ENCODE measurements around the gene PPM1M.

Gene PPM1M

DNA sequence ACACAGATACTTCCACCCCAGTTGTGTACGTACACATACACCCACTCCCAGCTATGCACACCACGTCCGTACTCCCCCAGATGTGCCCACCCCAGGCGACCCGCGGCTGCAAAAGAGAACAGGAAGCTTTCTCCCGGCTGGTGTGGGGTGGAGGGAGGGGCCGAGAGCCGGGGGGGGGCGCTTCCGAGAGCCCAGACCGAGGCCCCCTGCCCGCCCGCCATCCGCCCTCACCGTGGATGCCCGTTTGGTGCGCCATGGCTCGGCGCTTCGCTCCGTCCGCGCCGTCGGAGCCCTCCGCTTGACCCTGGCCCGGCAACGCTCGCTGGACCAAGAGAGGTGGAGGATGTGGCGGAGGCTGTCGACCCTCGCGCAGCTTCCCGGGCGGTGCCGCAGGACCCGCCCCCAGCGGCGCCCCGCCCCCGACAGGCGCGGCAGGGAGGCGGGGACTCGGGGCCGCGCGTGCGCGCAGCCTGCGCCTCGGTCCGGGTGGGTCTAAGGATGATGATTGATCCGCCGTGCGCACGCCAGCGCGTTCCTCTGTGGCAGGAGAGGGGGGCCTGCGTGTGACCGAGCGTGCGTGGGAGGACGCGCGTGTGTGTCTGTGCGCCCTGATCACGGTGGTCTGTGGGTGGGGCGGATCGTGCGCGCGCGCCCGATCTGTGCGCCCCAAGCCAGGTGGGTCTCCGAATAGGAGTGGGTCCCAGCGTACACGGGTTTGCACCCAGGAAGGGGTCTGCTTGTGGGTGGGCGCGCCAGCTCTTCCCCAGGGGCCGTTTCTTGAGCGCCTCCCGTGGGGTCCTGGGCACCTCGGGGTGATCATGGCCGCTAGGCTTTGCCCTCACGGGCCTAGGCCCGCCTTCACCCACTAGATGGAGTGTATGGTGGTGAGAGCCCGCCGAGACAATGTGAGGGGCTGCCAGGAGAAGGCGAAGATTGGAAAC, 6.5 kb upstream of the PPM1M start, which contains the start of gene TWF2:
TSS of gene TWF2 (minus strand) at position 398 of the 941 bp plus-strand sequence. CDS start at position 256, 142 bp downstream.
- TF ChIP-seq, protein P1, sequence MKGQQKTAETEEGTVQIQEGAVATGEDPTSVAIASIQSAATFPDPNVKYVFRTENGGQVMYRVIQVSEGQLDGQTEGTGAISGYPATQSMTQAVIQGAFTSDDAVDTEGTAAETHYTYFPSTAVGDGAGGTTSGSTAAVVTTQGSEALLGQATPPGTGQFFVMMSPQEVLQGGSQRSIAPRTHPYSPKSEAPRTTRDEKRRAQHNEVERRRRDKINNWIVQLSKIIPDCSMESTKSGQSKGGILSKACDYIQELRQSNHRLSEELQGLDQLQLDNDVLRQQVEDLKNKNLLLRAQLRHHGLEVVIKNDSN (IDR thresholded peaks at IDR 0.05): 0 out of 2 replicates have a peak, but pooled peaks have one; percentile 8
- TF ChIP-seq NFIC (IDR thresholded peaks at IDR 0.05) (no peak), RAD21 (IDR thresholded peaks at IDR 0.05; ENCODE audit: low read depth) (no peak), FOXM1 (IDR thresholded peaks at IDR 0.05; ENCODE audit: borderline replicate concordance, low read depth) (no peak), CREB1 (IDR thresholded peaks at IDR 0.05; ENCODE audit: low read depth) (no peak), EGR1 (IDR thresholded peaks at IDR 0.05) (peak; percentile 77), TAF1 (IDR thresholded peaks at IDR 0.05; ENCODE audit: low read depth) (peak; percentile 41), YY1 (IDR thresholded peaks at IDR 0.05; ENCODE audit: low read depth) (peak; percentile 77), TCF12 (IDR thresholded peaks at IDR 0.05; ENCODE audit: low read depth) (peak; percentile 22; the same call in 1 of the 2 replicates), EP300 (IDR thresholded peaks at IDR 0.05; ENCODE audit: borderline replicate concordance) (no peak), ZBTB7A (IDR thresholded peaks at IDR 0.05; ENCODE audit: low read depth) (peak; percentile 96), CEBPB (IDR thresholded peaks at IDR 0.05) (no peak), TEAD4 (IDR thresholded peaks at IDR 0.05) (no peak)
- TF ChIP-seq, protein P2, sequence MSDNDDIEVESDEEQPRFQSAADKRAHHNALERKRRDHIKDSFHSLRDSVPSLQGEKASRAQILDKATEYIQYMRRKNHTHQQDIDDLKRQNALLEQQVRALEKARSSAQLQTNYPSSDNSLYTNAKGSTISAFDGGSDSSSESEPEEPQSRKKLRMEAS (IDR thresholded peaks at IDR 0.05): peak; percentile 21; the same call in 1 of the 2 replicates
- TF ChIP-seq, protein P3, sequence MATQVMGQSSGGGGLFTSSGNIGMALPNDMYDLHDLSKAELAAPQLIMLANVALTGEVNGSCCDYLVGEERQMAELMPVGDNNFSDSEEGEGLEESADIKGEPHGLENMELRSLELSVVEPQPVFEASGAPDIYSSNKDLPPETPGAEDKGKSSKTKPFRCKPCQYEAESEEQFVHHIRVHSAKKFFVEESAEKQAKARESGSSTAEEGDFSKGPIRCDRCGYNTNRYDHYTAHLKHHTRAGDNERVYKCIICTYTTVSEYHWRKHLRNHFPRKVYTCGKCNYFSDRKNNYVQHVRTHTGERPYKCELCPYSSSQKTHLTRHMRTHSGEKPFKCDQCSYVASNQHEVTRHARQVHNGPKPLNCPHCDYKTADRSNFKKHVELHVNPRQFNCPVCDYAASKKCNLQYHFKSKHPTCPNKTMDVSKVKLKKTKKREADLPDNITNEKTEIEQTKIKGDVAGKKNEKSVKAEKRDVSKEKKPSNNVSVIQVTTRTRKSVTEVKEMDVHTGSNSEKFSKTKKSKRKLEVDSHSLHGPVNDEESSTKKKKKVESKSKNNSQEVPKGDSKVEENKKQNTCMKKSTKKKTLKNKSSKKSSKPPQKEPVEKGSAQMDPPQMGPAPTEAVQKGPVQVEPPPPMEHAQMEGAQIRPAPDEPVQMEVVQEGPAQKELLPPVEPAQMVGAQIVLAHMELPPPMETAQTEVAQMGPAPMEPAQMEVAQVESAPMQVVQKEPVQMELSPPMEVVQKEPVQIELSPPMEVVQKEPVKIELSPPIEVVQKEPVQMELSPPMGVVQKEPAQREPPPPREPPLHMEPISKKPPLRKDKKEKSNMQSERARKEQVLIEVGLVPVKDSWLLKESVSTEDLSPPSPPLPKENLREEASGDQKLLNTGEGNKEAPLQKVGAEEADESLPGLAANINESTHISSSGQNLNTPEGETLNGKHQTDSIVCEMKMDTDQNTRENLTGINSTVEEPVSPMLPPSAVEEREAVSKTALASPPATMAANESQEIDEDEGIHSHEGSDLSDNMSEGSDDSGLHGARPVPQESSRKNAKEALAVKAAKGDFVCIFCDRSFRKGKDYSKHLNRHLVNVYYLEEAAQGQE (IDR thresholded peaks at IDR 0.05; ENCODE audit: low read depth): no peak

DNA sequence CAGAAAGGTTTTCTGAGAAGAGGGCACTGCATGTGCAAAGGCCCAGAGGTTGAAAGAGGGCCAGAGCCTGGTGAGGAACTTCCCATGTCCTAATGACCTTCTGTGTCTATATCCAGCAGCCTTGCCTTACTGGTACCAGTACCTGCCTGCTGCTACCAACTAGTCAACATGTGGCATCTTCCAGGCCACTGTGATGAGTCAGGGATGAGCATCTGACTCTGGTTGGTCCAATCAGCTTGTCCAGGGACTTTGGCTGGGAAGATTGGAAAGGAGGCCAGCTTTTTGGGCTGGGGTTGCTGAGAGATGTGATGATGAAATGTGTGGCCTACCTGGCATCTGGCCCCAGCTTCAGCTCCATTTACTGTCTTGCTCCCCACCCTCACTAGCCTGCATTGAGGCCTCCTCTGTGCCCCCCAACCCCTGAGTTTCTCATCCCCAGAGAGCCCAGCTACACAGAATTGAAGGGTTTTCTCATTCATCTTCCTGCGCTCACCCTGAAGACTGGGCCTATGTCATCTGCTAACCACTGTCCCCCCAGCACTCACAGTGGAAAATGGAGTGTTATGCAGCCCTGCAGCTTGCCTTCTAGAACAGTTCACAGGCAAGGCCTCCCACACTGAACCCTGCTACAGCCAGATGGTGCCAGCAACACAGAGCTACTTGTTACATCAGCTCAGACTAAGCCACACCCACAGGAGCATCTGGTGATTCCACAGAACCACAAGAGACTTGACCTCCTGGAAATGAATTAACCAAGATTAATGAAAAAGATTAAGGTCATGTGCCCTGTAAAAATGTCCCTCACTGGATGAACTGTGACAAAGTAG, 5.3 kb upstream of the PPM1M start:
- TF ChIP-seq, protein P3 (IDR thresholded peaks at IDR 0.05; ENCODE audit: low read depth): no peak
- TF ChIP-seq CREB1 (IDR thresholded peaks at IDR 0.05; ENCODE audit: low read depth) (no peak), EGR1 (IDR thresholded peaks at IDR 0.05) (no peak), EP300 (IDR thresholded peaks at IDR 0.05; ENCODE audit: borderline replicate concordance) (no peak), NFIC (IDR thresholded peaks at IDR 0.05) (no peak), TCF12 (IDR thresholded peaks at IDR 0.05; ENCODE audit: low read depth) (no peak)
- TF ChIP-seq, protein P1 (IDR thresholded peaks at IDR 0.05): no peak

DNA sequence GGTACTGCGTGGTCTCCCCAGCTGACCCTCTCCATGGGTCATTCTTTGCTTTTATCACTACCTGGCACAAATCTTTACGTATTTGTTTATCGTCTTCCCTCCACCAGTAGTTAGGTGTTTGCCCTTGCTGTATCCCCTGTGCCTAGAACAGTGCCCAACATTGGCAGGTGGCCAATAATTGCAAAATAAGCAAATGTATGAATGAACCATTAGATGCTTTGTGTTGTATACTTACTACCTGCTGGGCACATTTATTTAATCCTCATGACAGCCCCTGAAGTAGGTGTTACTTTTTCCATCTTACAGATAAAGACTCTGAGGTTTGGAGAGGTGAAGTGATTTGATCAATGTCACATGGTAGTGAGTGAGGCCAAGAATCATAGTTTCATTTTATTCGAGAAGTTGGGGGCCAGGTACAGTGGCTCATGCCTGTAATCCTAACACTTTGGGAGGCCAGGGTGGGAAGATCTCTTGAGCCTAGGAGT, 4.6 kb upstream of the PPM1M start:
- no peak for TF ChIP-seq TCF12 (IDR thresholded peaks at IDR 0.05; ENCODE audit: low read depth)
- 0 out of 2 replicates have a peak, but pooled peaks have one; percentile 11 for TF ChIP-seq CEBPB (IDR thresholded peaks at IDR 0.05)
- no peak for TF ChIP-seq CREB1 (IDR thresholded peaks at IDR 0.05; ENCODE audit: low read depth)
- TF ChIP-seq, protein P1 (IDR thresholded peaks at IDR 0.05): no peak
- TF ChIP-seq EGR1 (IDR thresholded peaks at IDR 0.05): no peak
- TF ChIP-seq NFIC (IDR thresholded peaks at IDR 0.05): peak; percentile 76
- no peak for TF ChIP-seq ZBTB7A (IDR thresholded peaks at IDR 0.05; ENCODE audit: low read depth)
- TF ChIP-seq, protein P3 (IDR thresholded peaks at IDR 0.05; ENCODE audit: low read depth): no peak
- no peak for TF ChIP-seq TAF1 (IDR thresholded peaks at IDR 0.05; ENCODE audit: low read depth)
- TF ChIP-seq RAD21 (IDR thresholded peaks at IDR 0.05; ENCODE audit: low read depth): no peak
- TF ChIP-seq YY1 (IDR thresholded peaks at IDR 0.05; ENCODE audit: low read depth): no peak
- no peak for TF ChIP-seq EP300 (IDR thresholded peaks at IDR 0.05; ENCODE audit: borderline replicate concordance)
- TF ChIP-seq TEAD4 (IDR thresholded peaks at IDR 0.05): no peak
- TF ChIP-seq, protein P2 (IDR thresholded peaks at IDR 0.05): no peak
- TF ChIP-seq FOXM1 (IDR thresholded peaks at IDR 0.05; ENCODE audit: borderline replicate concordance, low read depth): no peak

Measured in Ishikawa (cell line).